Measurements from ENCODE around the gene TRIM2.

TRIM2 gene

GRCh38 chr4:153387981-153388380 is 183.7 kb downstream of the TRIM2 start:
- Histone ChIP-seq H3K27me3 (ENCODE audit: control insufficient read depth, low read length) (no peaks in the 10 kb centered on the region), H3K36me3 (ENCODE audit: control insufficient read depth, low read length) (peaks cover 32% of the 10 kb centered on the region), H3K4me3 (ENCODE audit: low read length) (no peak overlapping the region), H3K4me1 (ENCODE audit: control insufficient read depth, low read length) (peaks cover 27% of the 10 kb centered on the region), H3K9me3 (ENCODE audit: control insufficient read depth, insufficient read depth, low read length) (no peaks in the 10 kb centered on the region), H3K4me2 (ENCODE audit: low read length) (no peak overlapping the region), H3F3A (ENCODE audit: control insufficient read depth, insufficient read depth) (no peaks in the 10 kb centered on the region), H3K79me2 (ENCODE audit: control insufficient read depth, low read length) (no peaks in the 10 kb centered on the region), H3K27ac (ENCODE audit: low read depth, low read length) (no peak overlapping the region), H3K9me2 (replicated peaks; ENCODE audit: control insufficient read depth, low read length) (no peaks in the 10 kb centered on the region), H4K20me1 (ENCODE audit: control insufficient read depth, insufficient read depth, low read depth, low read length) (no peaks in the 10 kb centered on the region)
- TF ChIP-seq EZH2phosphoT487 (IDR thresholded peaks at IDR 0.05; ENCODE audit: borderline replicate concordance, low read length) (no peak), CTCF (IDR thresholded peaks at IDR 0.05; ENCODE audit: low read depth, low read length, poor library complexity, severe bottlenecking) (no peak)

All from DOHH2 (cell line).